ENCODE measurements around the gene TTLL6.
"Not testable (repeated sequence)": the region's sequence is repeated elsewhere in the genome, so short reads cannot be mapped to it uniquely, and the experiment has no call there.

TTLL6 gene

GRCh38 chr17:48800626-48801217, 16.3 kb downstream of the TTLL6 start:
- no peak for TF ChIP-seq JUND (IDR thresholded peaks at IDR 0.05; ENCODE audit: low read depth)
- DNase-seq (ENCODE audit: low read depth in 1 of 2, low spot score in 1 of 2), result no peak
- in situ Hi-C loops (cut with HindIII; ENCODE audit: low pct_unique_long_range_greater_than_20kb, low sequenced_read_pairs), result no loop called here

- DNase-seq (ENCODE audit: low read depth in 1 of 2, low spot score in 1 of 2), result no peak
- in situ Hi-C loops (cut with HindIII; ENCODE audit: low pct_unique_long_range_greater_than_20kb, low sequenced_read_pairs), result no loop called here
- TF ChIP-seq JUND (IDR thresholded peaks at IDR 0.05; ENCODE audit: low read depth), result no peak
Measured at GRCh38 chr17:48799069-48799723, 17.8 kb downstream of the TTLL6 start.

- DNase-seq (ENCODE audit: low read depth in 1 of 2, low spot score in 1 of 2), result not testable (repeated sequence)
Measured at GRCh38 chr17:48796163-48796522, 20.9 kb downstream of the TTLL6 start.

GRCh38 chr17:48795444-48796162, 21.4 kb downstream of the TTLL6 start:
- no peak for TF ChIP-seq JUND (IDR thresholded peaks at IDR 0.05; ENCODE audit: low read depth)

More at GRCh38 chr17:48796163-48796522, 20.9 kb downstream of the TTLL6 start:
- in situ Hi-C loops (cut with HindIII; ENCODE audit: low pct_unique_long_range_greater_than_20kb, low sequenced_read_pairs), result not testable (repeated sequence)

GRCh38 chr17:48792033-48792798, 24.8 kb downstream of the TTLL6 start:
- in situ Hi-C loops (cut with HindIII; ENCODE audit: low pct_unique_long_range_greater_than_20kb, low sequenced_read_pairs), result no loop called here
- DNase-seq (ENCODE audit: low read depth in 1 of 2, low spot score in 1 of 2), result no peak
- TF ChIP-seq JUND (IDR thresholded peaks at IDR 0.05; ENCODE audit: low read depth), result no peak

More at GRCh38 chr17:48795444-48796162, 21.4 kb downstream of the TTLL6 start:
- in situ Hi-C loops (cut with HindIII; ENCODE audit: low pct_unique_long_range_greater_than_20kb, low sequenced_read_pairs), result no loop called here
- no peak for DNase-seq (ENCODE audit: low read depth in 1 of 2, low spot score in 1 of 2)

GRCh38 chr17:48791128-48792032, 25.6 kb downstream of the TTLL6 start:
- peak; percentile 79 to 96 for DNase-seq (ENCODE audit: low read depth in 1 of 2, low spot score in 1 of 2)
- TF ChIP-seq JUND (IDR thresholded peaks at IDR 0.05; ENCODE audit: low read depth), result no peak
- in situ Hi-C loops (cut with HindIII; ENCODE audit: low pct_unique_long_range_greater_than_20kb, low sequenced_read_pairs), result no loop called here

- no peak for DNase-seq (ENCODE audit: low read depth in 1 of 2, low spot score in 1 of 2)
- no peak for TF ChIP-seq JUND (IDR thresholded peaks at IDR 0.05; ENCODE audit: low read depth)
- in situ Hi-C loops (cut with HindIII; ENCODE audit: low pct_unique_long_range_greater_than_20kb, low sequenced_read_pairs), result no loop called here
Measured at GRCh38 chr17:48790607-48791127, 26.4 kb downstream of the TTLL6 start.

- no peak for TF ChIP-seq JUND (IDR thresholded peaks at IDR 0.05; ENCODE audit: low read depth)
- in situ Hi-C loops (cut with HindIII; ENCODE audit: low pct_unique_long_range_greater_than_20kb, low sequenced_read_pairs), result no loop called here
- no peak for DNase-seq (ENCODE audit: low read depth in 1 of 2, low spot score in 1 of 2)
Measured at GRCh38 chr17:48787828-48788227, 29.2 kb downstream of the TTLL6 start.

GRCh38 chr17:48779421-48779820, 37.6 kb downstream of the TTLL6 start:
- peak in 1 of 2 experiments; percentile 49 for DNase-seq (ENCODE audit: low read depth in 1 of 2, low spot score in 1 of 2)
- in situ Hi-C loops (cut with HindIII; ENCODE audit: low pct_unique_long_range_greater_than_20kb, low sequenced_read_pairs), result no loop called here
- no peak; the same call in 1 of the 2 replicates for TF ChIP-seq JUND (IDR thresholded peaks at IDR 0.05; ENCODE audit: low read depth)

GRCh38 chr17:48776602-48777001, 40.4 kb downstream of the TTLL6 start:
- TF ChIP-seq JUND (IDR thresholded peaks at IDR 0.05; ENCODE audit: low read depth), result no peak
- DNase-seq (ENCODE audit: low read depth in 1 of 2, low spot score in 1 of 2), result no peak
- in situ Hi-C loops (cut with HindIII; ENCODE audit: low pct_unique_long_range_greater_than_20kb, low sequenced_read_pairs), result no loop called here

GRCh38 chr17:48773245-48773644, 43.8 kb downstream of the TTLL6 start:
- TF ChIP-seq JUND (IDR thresholded peaks at IDR 0.05; ENCODE audit: low read depth), result no peak
- no peak for DNase-seq (ENCODE audit: low read depth in 1 of 2, low spot score in 1 of 2)
- in situ Hi-C loops (cut with HindIII; ENCODE audit: low pct_unique_long_range_greater_than_20kb, low sequenced_read_pairs), result no loop called here

Data from T47D (cell line).